ENCODE measurements around the gene NUP214.

GRCh38 chr9:131177898-131178297 lies 52.5 kb downstream of the NUP214 start:
- TF ChIP-seq POLR2AphosphoS5 (IDR thresholded peaks at IDR 0.05): no peak
- TF ChIP-seq CTCF (IDR thresholded peaks at IDR 0.05): no peak
